ENCODE data around the gene PPFIA2. TPM values are rescaled to one million over a fixed set of nuclear protein-coding genes. Genes with fewer than 3 reads are reported as not detected.
"Not testable (repeated sequence)": the region's sequence is repeated elsewhere in the genome, so short reads cannot be mapped to it uniquely, and the experiment has no call there.

PPFIA2 gene
- total RNA-seq, 6 experiments from 2014 or later, result 0.12 to 1.2 (median 0.56) TPM; not detected in 2

- Histone ChIP-seq H3K4me3 (no peak overlapping the region), H3K4me1 (no peaks in the 10 kb centered on the region), H3K27me3 (no peaks in the 10 kb centered on the region), H3K9me3 (no peaks in the 10 kb centered on the region), H3K27ac (no peak overlapping the region), H3K36me3 (no peaks in the 10 kb centered on the region)
- intact Hi-C loops (cut with DNase I), result no loop called here
- WGBS (ENCODE audit: insufficient coverage, low coverage, low lambda C conversion rate, missing lambda C conversion rate), result 63% methylated on average over 1 of the region's 1 CpG
- ATAC-seq, result no peak
- no peak for TF ChIP-seq POLR2A (IDR thresholded peaks at IDR 0.05)
- no peak for TF ChIP-seq CTCF (IDR thresholded peaks at IDR 0.05)
- DNase-seq, result no peak
Observed at GRCh38 chr12:81692008-81692407, 67.1 kb downstream of the PPFIA2 start.

- no peak for ATAC-seq
- H3K27me3 ChIP-seq, result no peaks in the 10 kb centered on the region
- 25% methylated on average over 1 of the region's 1 CpG for WGBS (ENCODE audit: insufficient coverage, low coverage, low lambda C conversion rate, missing lambda C conversion rate)
- H3K27ac ChIP-seq, result no peak overlapping the region
- H3K36me3 ChIP-seq, result no peaks in the 10 kb centered on the region
- H3K4me3 ChIP-seq, result no peak overlapping the region
- TF ChIP-seq POLR2A (IDR thresholded peaks at IDR 0.05) (no peak), CTCF (IDR thresholded peaks at IDR 0.05) (no peak)
- no peaks in the 10 kb centered on the region for H3K9me3 ChIP-seq
- intact Hi-C loops (cut with DNase I), result no loop called here
- no peak for DNase-seq
- no peaks in the 10 kb centered on the region for H3K4me1 ChIP-seq
Observed at GRCh38 chr12:81683881-81684280, 75.3 kb downstream of the PPFIA2 start.

- 52% methylated on average over 2 of the region's 2 CpGs for WGBS (ENCODE audit: insufficient coverage, low coverage, low lambda C conversion rate, missing lambda C conversion rate)
- Histone ChIP-seq H3K36me3 (no peaks in the 10 kb centered on the region), H3K4me3 (no peak overlapping the region), H3K27ac (no peak overlapping the region), H3K4me1 (no peaks in the 10 kb centered on the region), H3K27me3 (no peaks in the 10 kb centered on the region), H3K9me3 (no peaks in the 10 kb centered on the region)
- intact Hi-C loops (cut with DNase I), result no loop called here
- TF ChIP-seq POLR2A (IDR thresholded peaks at IDR 0.05) (no peak), CTCF (IDR thresholded peaks at IDR 0.05) (no peak)
- ATAC-seq, result no peak
- DNase-seq, result no peak
Observed at GRCh38 chr12:81679614-81680013, 79.5 kb downstream of the PPFIA2 start.

- H3K9me3 ChIP-seq, result no peaks in the 10 kb centered on the region
- DNase-seq (no peak), ATAC-seq (no peak)
- intact Hi-C loops (cut with DNase I), result no loop called here
- no peak overlapping the region for H3K27ac ChIP-seq
- no peaks in the 10 kb centered on the region for H3K36me3 ChIP-seq
- TF ChIP-seq POLR2A (IDR thresholded peaks at IDR 0.05) (no peak), CTCF (IDR thresholded peaks at IDR 0.05) (no peak)
- no peaks in the 10 kb centered on the region for H3K27me3 ChIP-seq
- no peak overlapping the region for H3K4me3 ChIP-seq
- H3K4me1 ChIP-seq, result no peaks in the 10 kb centered on the region
Observed at GRCh38 chr12:81670759-81671158, 88.4 kb downstream of the PPFIA2 start.

GRCh38 chr12:81668475-81668874, 90.7 kb downstream of the PPFIA2 start:
- ATAC-seq (peak in 1 of 4 donors; percentile 31), DNase-seq (no peak)
- H3K27ac ChIP-seq, result no peak overlapping the region
- H3K36me3 ChIP-seq, result no peaks in the 10 kb centered on the region
- no peak overlapping the region for H3K4me3 ChIP-seq
- H3K27me3 ChIP-seq, result no peaks in the 10 kb centered on the region
- no peak for TF ChIP-seq CTCF (IDR thresholded peaks at IDR 0.05)
- no peak for TF ChIP-seq POLR2A (IDR thresholded peaks at IDR 0.05)
- intact Hi-C loops (cut with DNase I), result no loop called here
- no peaks in the 10 kb centered on the region for H3K4me1 ChIP-seq
- no peaks in the 10 kb centered on the region for H3K9me3 ChIP-seq
- WGBS (ENCODE audit: insufficient coverage, low coverage, low lambda C conversion rate, missing lambda C conversion rate), result 0% methylated on average over 1 of the region's 1 CpG

- 87% methylated on average over 3 of the region's 6 CpGs for WGBS (ENCODE audit: insufficient coverage, low coverage, low lambda C conversion rate, missing lambda C conversion rate)
- ATAC-seq; H3K4me3 ChIP-seq; intact Hi-C loops (cut with DNase I); H3K4me1 ChIP-seq; DNase-seq; H3K27ac ChIP-seq; H3K27me3 ChIP-seq; H3K9me3 ChIP-seq; H3K36me3 ChIP-seq: not testable (repeated sequence)
Observed at GRCh38 chr12:81659310-81659709, 99.8 kb downstream of the PPFIA2 start.
